Stimulated activated CD4-positive, alpha-beta T cell treated with anti-CD3 and anti-CD28 coated beads, Interleukin-1b, Interleukin-23, amount 100 ng/mL, for 1 hour (primary cell): ENCODE data around the gene MSH6.
"Not testable (repeated sequence)": the region's sequence is repeated elsewhere in the genome, so short reads cannot be mapped to it uniquely, and the experiment has no call there.

Experiments used
- DNase-seq, 2 donors: peaks; one replicate each; pipeline ENCODE4 v3.0.0-alpha.2; 2020; ENCODE audit warnings: low read depth in 2 of 2

Gene MSH6

DNA sequence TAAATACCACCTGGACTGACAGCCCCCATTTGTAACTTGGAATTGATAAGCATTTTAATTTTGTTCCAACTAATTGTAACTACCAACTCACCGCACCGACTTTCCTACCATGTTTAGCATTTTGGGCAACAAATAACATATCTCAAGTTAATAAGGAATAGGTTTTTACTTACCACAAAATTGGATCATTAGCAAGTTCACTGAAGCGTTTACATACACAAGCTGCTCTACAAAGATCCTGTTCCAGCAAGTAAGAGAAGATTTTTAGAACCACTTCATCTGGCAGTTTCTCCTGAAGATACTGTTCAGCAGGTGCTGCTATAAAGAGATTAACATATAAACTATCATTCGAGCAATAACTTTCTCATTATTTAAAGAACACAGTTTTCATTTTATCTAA is 55.7 kb downstream of the MSH6 start:
- DNase-seq: no peak

- no peak for DNase-seq
Observed at GRCh38 chr2:47842846-47843245, 59.9 kb downstream of the MSH6 start.

- DNase-seq: no peak
Observed at GRCh38 chr2:47843407-47843806, 60.5 kb downstream of the MSH6 start.

DNA sequence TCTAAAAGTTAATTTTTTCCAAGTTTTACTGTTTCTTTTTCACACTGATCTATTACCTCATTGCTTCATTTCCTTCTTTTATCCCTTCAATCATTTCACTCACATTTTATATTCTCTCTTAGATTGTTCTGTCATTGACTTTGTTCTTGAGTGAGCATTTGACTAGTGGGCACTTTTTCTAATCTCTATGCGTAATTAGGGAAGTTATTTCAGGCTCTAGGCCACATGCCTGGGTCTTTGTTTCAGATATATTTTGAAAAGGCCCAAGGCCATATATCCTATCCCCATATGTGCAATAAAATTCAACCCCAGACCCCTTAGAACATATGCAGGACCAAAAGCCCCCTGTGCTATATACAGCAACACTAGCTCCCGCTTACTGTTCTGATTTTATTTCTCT is 61.2 kb downstream of the MSH6 start:
- no peak for DNase-seq

GRCh38 chr2:47849368-47849767 is 66.4 kb downstream of the MSH6 start:
- DNase-seq: no peak

DNA sequence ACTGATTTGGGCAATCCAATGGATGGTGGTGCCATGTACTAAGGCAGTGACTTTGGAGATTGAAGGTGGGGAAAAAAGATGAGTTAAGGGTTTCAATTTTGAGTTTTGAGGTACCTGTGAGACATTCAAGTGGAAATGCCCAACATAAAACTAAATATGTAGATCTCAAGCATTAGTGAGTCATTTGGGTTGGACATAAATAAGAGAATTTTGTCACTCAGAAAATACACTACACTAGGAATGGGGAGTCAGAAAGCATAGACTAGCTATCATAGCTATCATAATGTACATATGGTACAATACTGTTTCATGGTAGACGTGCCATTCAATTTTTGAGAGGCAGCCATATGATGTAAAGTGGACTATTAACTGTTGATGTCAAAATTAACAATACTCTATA is 67.3 kb downstream of the MSH6 start:
- no peak for DNase-seq

DNA sequence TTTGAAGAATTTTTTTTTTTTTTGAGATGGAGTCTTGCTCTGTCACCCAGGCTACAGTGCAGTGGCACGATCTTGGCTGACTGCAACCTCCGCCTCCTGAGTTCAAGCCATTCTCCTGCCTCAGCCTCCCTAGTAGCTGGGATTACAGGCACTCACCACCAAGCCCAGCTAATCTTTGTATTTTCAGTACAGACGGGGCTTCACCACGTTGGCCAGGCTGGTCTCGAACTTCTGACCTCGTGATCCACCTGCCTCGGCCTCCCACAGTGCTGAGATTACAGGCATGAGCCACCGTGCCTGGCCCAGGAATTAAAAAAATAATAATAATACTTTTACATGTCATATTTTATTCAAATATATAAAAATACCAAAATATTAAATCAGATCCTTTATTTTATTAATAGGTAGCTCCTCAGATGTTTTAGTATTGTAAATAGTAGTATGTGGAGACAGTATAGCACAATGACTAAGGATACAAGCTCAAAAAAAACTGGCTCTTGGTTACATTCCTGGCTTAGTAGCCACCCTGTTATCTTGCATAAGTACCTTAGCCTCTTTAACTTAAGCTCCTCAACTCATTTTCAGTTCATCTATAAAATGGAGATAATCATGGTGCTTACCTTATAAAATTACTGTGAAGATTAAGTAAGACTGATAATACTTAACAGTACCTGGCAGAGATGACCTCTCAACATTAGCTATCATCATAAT is 70.3 kb downstream of the MSH6 start:
- not testable (repeated sequence) for DNase-seq
